HG03521 (cell line): ENCODE results near the gene POLN.

ENCODE experiments used
- ATAC-seq: cut with Tn5 transposase; IDR thresholded peaks from one replicate; pipeline ENCODE4 v1.9.1; 2021; ENCODE audit warnings: mild to moderate bottlenecking, moderate library complexity; ENCODE audit not compliant: unreplicated experiment

The POLN gene

DNA sequence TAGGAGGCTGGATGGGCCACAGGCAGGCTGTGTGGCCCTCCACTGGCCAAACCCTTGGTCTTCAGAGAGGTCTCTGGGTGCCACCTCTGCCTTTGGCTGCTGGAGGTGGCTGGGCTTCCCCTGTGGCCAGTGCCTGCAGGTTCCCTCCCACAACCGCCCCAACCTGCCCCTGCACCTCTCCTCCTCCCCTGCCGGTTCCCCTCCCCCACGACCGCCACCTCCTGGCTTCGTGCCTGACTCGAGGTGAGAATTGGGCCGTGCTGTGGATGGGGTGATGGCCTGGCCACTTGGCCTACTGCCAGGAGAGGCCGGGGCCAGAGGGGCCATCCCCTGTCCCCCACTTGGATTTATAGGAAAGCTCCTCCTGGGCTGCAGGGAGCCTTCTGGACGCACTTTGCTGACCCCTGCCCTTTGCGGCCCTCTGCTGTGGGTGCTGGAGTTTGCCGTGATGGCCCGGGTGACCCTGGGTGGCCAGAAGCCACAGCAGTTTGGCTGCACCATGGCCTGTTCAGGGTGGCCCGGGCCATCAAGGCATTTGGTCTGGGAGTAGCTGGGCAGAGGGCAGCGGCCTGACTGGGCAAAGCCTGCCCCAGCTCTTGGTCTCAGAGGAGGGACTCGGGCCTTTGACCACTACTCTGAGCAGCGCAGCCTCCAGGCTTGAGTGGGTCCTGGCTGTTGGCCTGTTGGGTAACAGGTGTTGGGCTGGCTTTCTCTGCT is 179.0 kb downstream of the POLN start:
- ATAC-seq: no peak

GRCh38 chr4:2062168-2062807 is 179.6 kb downstream of the POLN start:
- ATAC-seq: no peak

DNA sequence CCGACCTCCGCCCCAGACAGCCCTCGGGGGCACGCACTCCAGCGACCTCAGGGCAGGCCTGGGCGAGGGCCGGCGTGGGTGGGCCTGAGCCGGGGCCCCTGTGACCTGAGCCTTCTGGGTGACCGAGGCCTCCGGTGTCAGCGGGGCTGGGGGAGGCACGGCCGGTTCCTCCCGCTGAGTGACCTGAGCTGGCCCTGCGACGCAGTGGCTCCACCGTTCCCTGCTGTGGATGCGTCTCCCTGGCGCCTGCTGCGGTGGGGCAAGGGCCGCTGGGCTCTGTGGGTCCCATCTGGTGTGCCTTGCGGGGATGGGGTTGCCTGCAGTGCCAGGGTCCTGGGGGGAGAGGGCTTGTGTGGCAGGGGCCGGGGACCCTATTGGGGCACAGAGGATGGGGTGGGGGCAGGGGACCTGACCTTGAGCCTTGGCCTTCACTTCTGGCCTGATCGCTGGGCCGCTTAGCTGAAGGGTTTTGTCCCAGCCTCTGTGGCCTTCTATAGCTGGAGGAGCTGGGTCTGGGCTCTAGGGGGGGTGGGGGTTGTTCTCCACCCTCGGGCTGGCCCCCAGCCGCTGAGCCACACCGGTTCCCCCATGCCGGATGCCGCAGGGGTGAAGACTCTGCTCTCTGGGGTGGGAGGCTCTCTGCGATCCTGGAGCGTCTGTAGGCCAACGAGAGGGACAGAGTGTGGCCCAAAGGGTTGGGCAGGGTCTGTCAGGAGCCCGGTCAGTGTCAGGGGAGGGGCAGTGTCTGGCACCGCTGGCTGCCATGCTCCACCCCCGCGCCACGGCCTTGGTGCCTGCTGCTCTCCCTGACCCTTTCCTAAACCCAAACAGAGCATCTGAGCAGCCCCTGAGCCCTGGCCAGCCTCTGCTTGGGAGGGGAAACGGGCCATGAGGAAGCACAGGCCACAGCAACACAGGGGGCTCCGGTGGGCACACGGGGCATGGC is 180.5 kb downstream of the POLN start:
- no peak for ATAC-seq

- ATAC-seq: no peak
These were observed 181.2 kb downstream of the POLN start for GRCh38 chr4:2060611-2061185.

DNA sequence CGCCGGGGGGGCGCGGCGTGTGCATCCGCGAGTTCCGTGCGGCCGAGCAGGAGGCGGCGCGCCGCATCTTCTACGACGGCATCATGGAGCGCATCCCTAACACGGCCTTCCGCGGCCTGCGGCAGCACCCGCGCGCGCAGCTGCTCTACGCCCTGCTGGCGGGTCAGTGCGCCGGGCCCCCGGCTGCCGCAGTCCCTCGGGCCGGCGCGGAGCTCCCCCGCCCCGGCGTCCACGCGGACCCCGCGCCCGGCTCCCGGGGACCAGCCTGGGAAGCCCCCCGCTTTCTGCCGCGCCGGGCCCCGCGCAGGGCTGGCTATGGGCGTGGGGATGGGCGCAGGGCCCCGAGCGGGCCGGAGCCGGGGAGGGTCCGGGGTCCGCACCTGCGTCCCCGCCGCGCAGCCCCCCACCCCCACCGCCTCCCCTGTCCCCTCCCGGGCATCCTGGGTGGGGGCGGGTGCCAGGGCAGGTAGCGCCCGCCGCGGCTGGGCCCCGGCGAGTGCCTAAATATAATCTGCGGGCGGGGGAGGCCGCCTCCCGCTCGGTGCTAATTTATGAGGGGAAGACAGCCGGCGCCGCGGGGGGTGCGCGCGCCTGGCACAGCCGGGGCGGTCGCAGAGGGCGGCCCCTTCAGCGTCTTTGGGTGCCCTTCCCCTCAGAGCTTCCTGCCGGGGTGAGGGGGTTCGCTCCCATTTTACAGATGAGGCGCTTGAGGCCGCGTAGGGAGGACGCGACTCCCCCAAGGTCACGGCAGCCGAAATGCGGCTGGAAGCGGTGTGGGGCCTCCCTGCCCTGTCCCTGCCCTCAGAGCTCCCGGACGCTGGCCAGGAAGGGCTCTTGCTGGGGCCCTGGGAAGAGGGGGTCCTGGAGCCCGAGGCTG is 182.0 kb downstream of the POLN start:
- ATAC-seq: no peak

DNA sequence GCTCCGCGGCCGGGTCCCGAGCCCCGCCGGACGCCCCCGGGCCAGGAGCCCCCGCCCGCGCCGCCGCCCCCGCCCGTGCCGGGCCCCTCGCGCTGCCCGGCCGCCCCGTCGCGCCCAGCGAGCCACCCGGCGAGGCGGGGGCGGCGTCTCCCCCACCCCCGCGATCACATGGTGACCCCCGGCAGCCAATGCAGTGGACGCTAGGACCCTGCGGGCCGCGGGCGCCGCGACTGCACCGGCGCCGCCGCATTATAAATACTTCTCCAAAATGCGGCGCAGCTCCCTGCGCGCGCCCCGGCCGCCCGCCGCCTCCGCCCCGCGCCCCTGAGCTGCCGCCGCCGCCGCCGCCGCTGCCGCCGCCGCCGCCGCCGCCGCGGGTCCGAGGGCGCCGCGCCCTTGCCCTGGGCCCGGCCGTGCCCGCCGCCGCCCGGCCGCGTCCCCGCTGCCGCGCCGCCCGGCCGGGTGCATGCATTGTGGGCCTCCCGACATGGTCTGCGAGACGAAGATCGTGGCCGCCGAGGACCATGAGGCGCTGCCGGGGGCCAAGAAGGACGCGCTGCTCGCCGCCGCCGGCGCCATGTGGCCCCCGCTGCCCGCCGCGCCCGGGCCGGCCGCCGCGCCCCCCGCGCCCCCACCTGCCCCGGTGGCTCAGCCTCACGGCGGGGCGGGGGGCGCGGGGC is 182.7 kb downstream of the POLN start, which contains the start of gene NAT8L:
NAT8L (plus strand) TSS at position 282 of the 680 bp plus-strand sequence; CDS start at position 467, 185 bp downstream.
- ATAC-seq: no peak

GRCh38 chr4:2058264-2059045 is 183.5 kb downstream of the POLN start:
- ATAC-seq: no peak

GRCh38 chr4:2057382-2058065 is 184.4 kb downstream of the POLN start:
- no peak for ATAC-seq

DNA sequence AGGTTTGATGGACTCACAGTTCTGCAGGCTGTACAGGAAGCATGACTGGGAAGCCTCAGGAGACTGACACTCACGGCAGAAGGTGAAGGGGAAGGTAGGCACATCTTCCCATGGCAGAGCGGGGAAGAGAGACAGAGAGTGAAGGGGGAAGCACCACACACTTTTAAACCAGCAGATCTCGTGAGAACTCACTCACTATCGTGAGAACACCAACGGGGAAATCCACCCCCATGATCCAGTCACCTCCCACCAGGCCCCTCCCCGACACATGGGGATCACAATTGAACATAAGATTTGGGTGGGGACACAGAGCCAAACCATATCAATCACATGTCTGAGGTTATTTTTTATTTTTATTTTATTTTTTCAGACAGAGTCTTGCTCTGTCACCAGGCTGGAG is 187.7 kb downstream of the POLN start:
- no peak for ATAC-seq

DNA sequence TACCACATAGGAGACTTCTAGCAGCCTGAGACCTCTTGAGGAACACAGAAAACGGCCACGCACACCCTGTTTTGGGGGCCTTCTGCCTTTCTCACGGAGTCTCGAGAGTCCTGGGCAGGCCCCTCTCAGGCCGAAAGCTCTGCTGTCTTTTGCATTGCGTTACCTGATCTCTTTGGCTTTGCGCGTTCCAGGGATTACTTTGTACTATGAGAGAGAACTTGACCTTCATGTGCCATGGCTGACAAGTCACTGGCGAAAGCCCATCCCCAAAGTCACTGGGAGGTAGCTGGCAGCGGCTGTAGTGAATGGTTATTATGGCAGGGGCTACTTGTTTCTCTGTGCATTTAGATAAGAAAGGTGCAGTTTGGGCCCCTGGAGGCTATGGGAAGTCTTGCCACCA is 190.8 kb downstream of the POLN start:
- ATAC-seq: no peak

DNA sequence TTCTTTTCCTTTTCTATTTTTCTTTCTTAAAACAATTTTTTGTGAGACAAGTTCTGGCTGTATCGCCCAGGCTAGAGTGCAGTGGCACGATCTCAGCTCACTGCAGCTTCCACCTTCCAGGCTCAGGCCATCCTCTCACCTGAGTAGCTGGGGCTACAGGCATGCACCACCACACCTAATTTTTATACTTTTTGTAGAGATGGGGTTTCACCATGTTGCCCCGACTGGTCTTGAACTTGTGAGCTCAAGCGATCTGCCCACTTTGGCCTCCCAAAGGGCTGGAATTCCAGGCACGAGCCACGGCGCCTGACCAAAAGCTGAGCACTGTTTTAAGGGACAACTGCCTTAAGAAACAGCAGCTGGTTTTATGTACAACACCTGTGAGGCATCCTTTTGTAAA is 192.1 kb downstream of the POLN start:
- no peak for ATAC-seq

DNA sequence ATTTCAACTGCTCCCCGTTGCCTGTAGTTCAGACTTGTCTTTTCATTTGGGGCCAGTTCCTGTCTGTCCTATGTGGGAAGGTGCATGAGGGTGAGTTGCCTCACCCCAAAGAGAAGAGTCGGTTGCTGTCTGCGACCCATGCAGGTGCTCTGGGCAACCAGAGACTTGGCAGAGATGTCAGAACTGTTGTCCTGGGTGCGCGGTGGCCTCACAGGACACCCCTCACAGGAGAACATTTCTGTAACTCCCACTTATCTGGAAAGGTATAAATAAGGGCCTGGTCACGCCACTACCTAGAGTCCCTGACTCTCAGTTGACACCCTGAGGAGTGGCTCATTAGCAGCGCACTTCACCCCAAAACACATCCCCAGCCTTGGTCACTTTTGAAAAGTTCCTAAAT is 192.5 kb downstream of the POLN start:
- ATAC-seq: no peak

DNA sequence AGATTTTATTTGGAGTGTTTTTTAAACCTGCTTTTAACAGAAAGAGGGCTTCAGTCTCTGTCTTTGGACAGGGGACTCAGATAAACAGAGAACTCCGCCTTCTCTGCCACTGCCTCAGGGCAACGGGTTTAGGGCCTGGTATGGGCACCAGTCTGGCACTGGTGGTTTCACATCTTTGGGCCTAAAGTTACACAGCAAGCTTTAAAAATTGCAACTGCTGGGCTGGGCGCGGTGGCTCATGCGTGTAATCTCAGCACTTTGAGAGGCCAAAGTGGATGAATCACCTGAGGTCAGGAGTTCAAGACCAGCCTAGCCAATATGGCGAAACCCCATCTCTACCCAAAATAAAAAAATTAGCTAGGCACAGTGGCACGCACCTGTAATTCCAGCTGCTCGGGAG is 193.1 kb downstream of the POLN start:
- ATAC-seq: no peak

- no peak for ATAC-seq
These were observed 193.9 kb downstream of the POLN start for GRCh38 chr4:2047781-2048581.

DNA sequence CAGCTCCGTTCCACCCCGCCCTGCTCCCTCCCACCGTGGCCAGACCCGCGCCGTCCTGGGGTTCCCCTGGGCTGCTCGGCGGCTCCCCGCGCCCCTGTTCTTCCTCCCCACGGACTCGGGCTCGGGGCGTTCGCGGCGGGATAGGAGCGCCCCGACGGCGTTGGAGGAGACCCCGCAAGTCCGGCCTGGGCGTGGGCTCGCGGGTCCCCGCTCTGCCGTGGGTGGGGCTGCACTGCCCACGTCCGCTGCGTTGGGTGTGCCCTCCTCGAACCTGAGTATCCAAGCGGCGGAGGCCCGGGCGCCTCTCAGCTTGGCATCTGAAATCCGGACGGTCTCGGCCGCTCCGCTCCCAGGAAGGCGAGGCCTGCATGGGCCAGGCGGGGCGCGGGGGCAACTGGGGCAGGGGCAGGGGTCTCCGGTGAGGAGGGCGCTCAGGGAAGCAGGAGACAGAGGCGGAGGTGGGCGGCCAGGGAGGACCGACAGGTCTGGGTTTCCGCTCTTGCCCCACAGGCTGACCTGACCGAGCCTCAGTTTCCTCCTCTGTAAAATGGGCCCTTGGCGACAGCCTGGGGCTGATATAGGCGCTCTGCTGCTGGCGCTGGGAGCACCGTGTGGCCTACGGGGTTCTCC is 194.8 kb downstream of the POLN start:
- no peak for ATAC-seq

GRCh38 chr4:2046031-2046961 is 195.6 kb downstream of the POLN start:
- ATAC-seq: no peak
